ENCODE measurements around the gene SAGE1.
A peak's percentile ranks its signal among the peaks of the same experiment; 100 is the strongest.
"Not testable (repeated sequence)": the region's sequence is repeated elsewhere in the genome, so short reads cannot be mapped to it uniquely, and the experiment has no call there.

Gene SAGE1

GRCh38 chrX:135893294-135893817 lies at the start of gene SAGE1, which contains the start of gene CT45A10:
TSS of gene SAGE1 (plus strand) at chrX:135893716. CDS start at chrX:135896243, 2,527 bp downstream.
TSS of gene CT45A10 (minus strand) at chrX:135893444. CDS start at chrX:135885344, 8,100 bp downstream.
- no peak for DNase-seq

- DNase-seq: not testable (repeated sequence)
Observed at GRCh38 chrX:135854438-135854837, 39.1 kb upstream of the SAGE1 start, which contains the start of gene CT45A8. TSS of gene CT45A8 (minus strand) at chrX:135854538. CDS start at chrX:135850783, 3,755 bp downstream.

GRCh38 chrX:135871712-135872111 lies 21.8 kb upstream of the SAGE1 start, which contains the start of gene CT45A9:
TSS of gene CT45A9 (minus strand) at chrX:135871812. CDS start at chrX:135868061, 3,751 bp downstream.
- DNase-seq: not testable (repeated sequence)

GRCh38 chrX:135882741-135883140 lies 10.8 kb upstream of the SAGE1 start:
- not testable (repeated sequence) for DNase-seq

- DNase-seq: not testable (repeated sequence)
Observed at GRCh38 chrX:135888230-135888629, 5.3 kb upstream of the SAGE1 start.

- not testable (repeated sequence) for DNase-seq
Observed at GRCh38 chrX:135888976-135889375, 4.5 kb upstream of the SAGE1 start.

GRCh38 chrX:135890087-135890585 lies 3.4 kb upstream of the SAGE1 start:
- DNase-seq: no peak

GRCh38 chrX:135892781-135893180 lies 735 bp upstream of the SAGE1 start:
- no peak for DNase-seq

- no peak for DNase-seq
Observed at GRCh38 chrX:135910251-135910650, 16.7 kb downstream of the SAGE1 start.

GRCh38 chrX:135914404-135914803 lies 20.9 kb downstream of the SAGE1 start:
- DNase-seq: no peak

- not testable (repeated sequence) for DNase-seq
Observed at GRCh38 chrX:135920516-135920915, 27.0 kb downstream of the SAGE1 start.

- no peak for DNase-seq
Observed at GRCh38 chrX:135923353-135923752, 29.8 kb downstream of the SAGE1 start.

- no peak for DNase-seq
Observed at GRCh38 chrX:135927897-135928296, 34.4 kb downstream of the SAGE1 start.

GRCh38 chrX:135931644-135932487 lies 38.4 kb downstream of the SAGE1 start:
- DNase-seq: peak in 29 of 51 donors; percentile 0 to 55 (median 8)

GRCh38 chrX:135944486-135944885 lies 51.0 kb downstream of the SAGE1 start:
- DNase-seq: no peak

GRCh38 chrX:135951291-135951690 lies 57.8 kb downstream of the SAGE1 start:
- DNase-seq: no peak
